H9 (cell line): Measurements from ENCODE around the gene GPC6. TPM values are rescaled to one million over a fixed set of nuclear protein-coding genes. Genes with fewer than 3 reads are reported as not detected.

Source experiments
- DNase-seq: peaks from one replicate; pipeline ENCODE4 v3.0.0-alpha.2; 2017
- H2AFZ ChIP-seq: one replicate; pipeline ENCODE4 v1.6.1; 2013; ENCODE audit warnings: mild to moderate bottlenecking, low read length, control low read depth, moderate library complexity
- H2AK5ac ChIP-seq: 2 replicates; pipeline ENCODE4 v1.6.1; 2013; ENCODE audit warnings: low read length, control low read depth, mixed read lengths; ENCODE audit not compliant: insufficient read length
- H2BK120ac ChIP-seq: one replicate; pipeline ENCODE4 v1.6.1; 2013; ENCODE audit warnings: low read depth, mild to moderate bottlenecking, low read length, control low read depth, inconsistent platforms; ENCODE audit not compliant: poor library complexity, severe bottlenecking
- H2BK12ac ChIP-seq: 2 replicates; pipeline ENCODE4 v1.6.1; 2013; ENCODE audit warnings: low read length, control low read depth, mixed read lengths, low read depth; ENCODE audit not compliant: insufficient read length
- H2BK15ac ChIP-seq: 2 replicates; pipeline ENCODE4 v1.6.1; 2013; ENCODE audit warnings: low read depth, low read length, control low read depth
- H2BK20ac ChIP-seq: one replicate; pipeline ENCODE4 v1.6.1; 2013; ENCODE audit warnings: low read depth, mild to moderate bottlenecking, low read length, control low read depth, inconsistent platforms; ENCODE audit not compliant: poor library complexity, severe bottlenecking
- H2BK5ac ChIP-seq: 2 replicates; pipeline ENCODE4 v1.6.1; 2013; ENCODE audit warnings: low read length, control low read depth, mixed read lengths; ENCODE audit not compliant: insufficient read length
- H3K14ac ChIP-seq: 2 replicates; pipeline ENCODE4 v1.6.1; 2013; ENCODE audit warnings: low read length, control low read depth; ENCODE audit not compliant: insufficient read depth
- H3K18ac ChIP-seq: 2 replicates; pipeline ENCODE4 v1.6.1; 2013; ENCODE audit warnings: low read depth, mild to moderate bottlenecking, mixed read lengths, low read length, control low read depth; ENCODE audit not compliant: insufficient read length
- H3K23ac ChIP-seq: 2 replicates; pipeline ENCODE4 v1.6.1; 2013; ENCODE audit warnings: low read length, control low read depth, mixed read lengths, low read depth; ENCODE audit not compliant: insufficient read length
- H3K23me2 ChIP-seq: 2 replicates; pipeline ENCODE4 v1.6.1; 2013; ENCODE audit warnings: low read depth, mild to moderate bottlenecking, mixed read lengths, low read length, control low read depth; ENCODE audit not compliant: insufficient read length, poor library complexity, severe bottlenecking
- H3K27ac ChIP-seq: 2 replicates; pipeline ENCODE4 v1.5.1; 2013; ENCODE audit warnings: low read length, control low read depth, mixed read lengths, low read depth; ENCODE audit not compliant: insufficient read length
- H3K27me3 ChIP-seq: 2 replicates; pipeline ENCODE4 v1.6.1; 2013; ENCODE audit warnings: low read length, control low read depth, inconsistent platforms; ENCODE audit not compliant: insufficient read depth
- H3K4ac ChIP-seq: 2 replicates; pipeline ENCODE4 v1.6.1; 2013; ENCODE audit warnings: low read depth, mild to moderate bottlenecking, control low read depth, inconsistent platforms, low read length, moderate library complexity
- H3K4me1 ChIP-seq: 2 replicates; pipeline ENCODE4 v1.6.1; 2013; ENCODE audit warnings: low read length, control low read depth, inconsistent platforms; ENCODE audit not compliant: insufficient read depth
- H3K4me2 ChIP-seq: 2 replicates; pipeline ENCODE4 v1.6.1; 2013; ENCODE audit warnings: low read length, control low read depth, mixed read lengths; ENCODE audit not compliant: insufficient read length, insufficient read depth
- H3K56ac ChIP-seq: 2 replicates; pipeline ENCODE4 v1.6.1; 2013; ENCODE audit warnings: low read depth, mild to moderate bottlenecking, mixed read lengths, low read length, control low read depth; ENCODE audit not compliant: insufficient read length
- H3K79me1 ChIP-seq: 2 replicates; pipeline ENCODE4 v1.6.1; 2013; ENCODE audit warnings: low read depth, mild to moderate bottlenecking, moderate library complexity, low read length, control low read depth, inconsistent platforms; ENCODE audit not compliant: insufficient read depth, poor library complexity, severe bottlenecking
- H3K79me2 ChIP-seq: 2 replicates; pipeline ENCODE4 v1.6.1; 2013; ENCODE audit warnings: low read length, control low read depth, inconsistent platforms; ENCODE audit not compliant: insufficient read depth
- H3K9ac ChIP-seq: 2 replicates; pipeline ENCODE4 v1.6.1; 2013; ENCODE audit warnings: low read length, control low read depth, mixed read lengths; ENCODE audit not compliant: insufficient read length; ENCODE audit errors: extremely low read depth
- H3K9me3 ChIP-seq: one replicate; pipeline ENCODE4 v1.6.1; 2013; ENCODE audit warnings: low read depth, low read length, inconsistent platforms; ENCODE audit not compliant: control insufficient read depth
- H3T11ph ChIP-seq: one replicate; pipeline ENCODE4 v1.6.1; 2013; ENCODE audit warnings: mild to moderate bottlenecking, low read length, control low read depth, inconsistent platforms
- H4K20me1 ChIP-seq: one replicate; pipeline ENCODE4 v1.6.1; 2013; ENCODE audit not compliant: control insufficient read depth, insufficient read length, insufficient read depth
- H4K5ac ChIP-seq: 2 replicates; pipeline ENCODE4 v1.6.1; 2013; ENCODE audit warnings: low read depth, mild to moderate bottlenecking, mixed read lengths, low read length, control low read depth; ENCODE audit not compliant: insufficient read length
- H4K8ac ChIP-seq: replicated peaks from 2 replicates; pipeline ENCODE4 v1.6.1; 2013; ENCODE audit warnings: low read length, control low read depth, mixed read lengths, low read depth; ENCODE audit not compliant: insufficient read length
- H4K91ac ChIP-seq: 2 replicates; pipeline ENCODE4 v1.6.1; 2013; ENCODE audit warnings: low read depth, mild to moderate bottlenecking, moderate library complexity, mixed read lengths, low read length, control low read depth; ENCODE audit not compliant: insufficient read length
- H3K27ac Mint-ChIP-seq, 3 experiments: 2 replicates in 2 of 3; 3 replicates in 1 of 3; pipeline ENCODE4 v1.8.0; 2020 to 2021; ENCODE audit warnings: mixed read lengths in 3 of 3, mild to moderate bottlenecking in 1 of 3, moderate library complexity in 1 of 3
- H3K27me3 Mint-ChIP-seq: 2 replicates; pipeline ENCODE4 v1.8.0; 2021; ENCODE audit warnings: low read depth, mild to moderate bottlenecking, moderate library complexity, mixed read lengths
- H3K36me3 Mint-ChIP-seq, 3 experiments: 2 replicates in 2 of 3; 3 replicates in 1 of 3; pipeline ENCODE4 v1.8.0; 2020 to 2021; ENCODE audit warnings: low read depth in 3 of 3, mixed read lengths in 3 of 3; ENCODE audit not compliant: insufficient read depth in 1 of 3
- H3K4me1 Mint-ChIP-seq, 2 experiments: 2 replicates each; pipeline ENCODE4 v1.8.0; 2020; ENCODE audit warnings: mixed read lengths in 2 of 2
- H3K4me3 Mint-ChIP-seq, 2 experiments: 2 replicates in 1 of 2; 3 replicates in 1 of 2; pipeline ENCODE4 v1.8.0; 2020 to 2021; ENCODE audit warnings: mild to moderate bottlenecking in 2 of 2, mixed read lengths in 2 of 2, moderate library complexity in 1 of 2
- H3K9me3 Mint-ChIP-seq, 2 experiments: 2 replicates in 1 of 2; 3 replicates in 1 of 2; pipeline ENCODE4 v1.8.0; 2020; ENCODE audit warnings: mild to moderate bottlenecking in 2 of 2, mixed read lengths in 2 of 2, moderate library complexity in 1 of 2
- CTCF ChIP-seq: fragments of 200-600 bp; sonication (generic); conservative IDR thresholded peaks from 3 replicates; pipeline ENCODE4 v1.8.0; 2021; ENCODE audit warnings: antibody characterized with exemption, mild to moderate bottlenecking
- WGBS: extraction: QIAGEN DNeasy Blood & Tissue Kit; methylation state at CpG from one replicate; pipeline ENCODE4 v1.1.7; 2013; ENCODE audit warnings: missing lambda C conversion rate, low lambda C conversion rate, mixed read lengths; ENCODE audit not compliant: insufficient read length; ENCODE audit errors: extremely low coverage; 5-methylcytosine and 5-hydroxymethylcytosine counted together
- total RNA-seq: library from RNA; stranded (reverse); gene quantifications from 2 replicates; pipeline ENCODE4 v1.2.1, GENCODE V29; 2021

GPC6 gene
- total RNA-seq, 1 experiment from 2014 or later = 15.6 TPM

- Mint-ChIP-seq H3K36me3 (peaks cover 0 to 6% (median 0%) of the 10 kb centered on the region in 3 experiments; a peak in 1 of 7 replicates), H3K4me3 (no peak overlapping the region), H3K27ac (no peak overlapping the region), H3K27me3 (no peaks in the 10 kb centered on the region), H3K4me1 (no peaks in the 10 kb centered on the region; a peak in 1 of 4 replicates), H3K9me3 (peaks cover 0 to 7% of the 10 kb centered on the region in 2 experiments; a peak in 3 of 5 replicates)
- Histone ChIP-seq H2BK5ac (no peak overlapping the region), H2BK120ac (no peak overlapping the region), H3K23me2 (no peaks in the 10 kb centered on the region), H2AFZ (no peak overlapping the region), H3K79me2 (no peaks in the 10 kb centered on the region), H3K4me1 (no peaks in the 10 kb centered on the region), H2BK20ac (no peak overlapping the region), H3K27ac (no peak overlapping the region), H4K8ac (no peak overlapping the region), H4K91ac (no peak overlapping the region), H3K4me2 (no peak overlapping the region), H3K4ac (no peak overlapping the region), H3T11ph (no peak overlapping the region), H4K20me1 (no peaks in the 10 kb centered on the region), H4K5ac (no peak overlapping the region), H3K23ac (no peak overlapping the region), H3K9me3 (no peaks in the 10 kb centered on the region), H3K14ac (no peak overlapping the region), H3K79me1 (no peaks in the 10 kb centered on the region), H3K18ac (no peak overlapping the region), H2AK5ac (no peak overlapping the region), H2BK15ac (no peak overlapping the region), H3K56ac (no peak overlapping the region), H3K9ac (no peak overlapping the region), H3K27me3 (peaks cover 2% of the 10 kb centered on the region; the same call in 1 of the 2 replicates), H2BK12ac (no peak overlapping the region)
- no peak for TF ChIP-seq CTCF
- DNase-seq = no peak
- WGBS = no CpG with 5 or more reads among the region's 3 CpGs
These were observed 751.4 kb downstream of the GPC6 start for GRCh38 chr13:93977986-93978385.
